HepG2 (cell line): ENCODE measurements around the gene TYMP. TPM values are rescaled to one million over a fixed set of nuclear protein-coding genes. Genes with fewer than 3 reads are reported as not detected.

ENCODE experiments used
- ATF7-NPFF ChIP-seq: sonication (generic); formaldehyde crosslinking; IDR thresholded peaks from 2 replicates; pipeline ENCODE4 v1.8.1; 2023; ENCODE audit warnings: mild to moderate bottlenecking, low read depth, missing genetic modification reagents, moderate library complexity
- HES4 ChIP-seq: sonication (generic); formaldehyde crosslinking; IDR thresholded peaks from 2 replicates; pipeline ENCODE4 v1.9.0; 2021; ENCODE audit warnings: mild to moderate bottlenecking, missing genetic modification reagents, borderline replicate concordance
- MED1 ChIP-seq: sonication (generic); formaldehyde crosslinking; IDR thresholded peaks from 2 replicates; pipeline ENCODE4 v1.4.0; 2020; ENCODE audit warnings: missing genetic modification reagents
- RBFOX2 ChIP-seq: fragments of 200-400 bp; formaldehyde crosslinking; IDR thresholded peaks from 2 replicates; pipeline ENCODE4 v1.6.1; 2017; ENCODE audit warnings: low read depth, mild to moderate bottlenecking, low read length
- REPIN1 ChIP-seq: sonication (generic); formaldehyde crosslinking; IDR thresholded peaks from 2 replicates; pipeline ENCODE4 v1.8.0; 2022; ENCODE audit warnings: missing genetic modification reagents, low read depth, mild to moderate bottlenecking, borderline replicate concordance
- SP1 ChIP-seq, 2 experiments: fragments of 450-650 bp in 1 of 2; sonication (generic) in 1 of 2; formaldehyde crosslinking in 1 of 2; IDR thresholded peaks; 2 replicates each; pipeline versions ENCODE4 v1.4.0 to v1.6.1; 2016 to 2020; ENCODE audit warnings: missing genetic modification reagents in 1 of 2
- THAP11 ChIP-seq: IDR thresholded peaks from 2 replicates; pipeline ENCODE4 v1.6.1; 2016; ENCODE audit warnings: missing biosample characterization, missing genetic modification reagents
- ZFP41 ChIP-seq: sonication (generic); formaldehyde crosslinking; IDR thresholded peaks from 2 replicates; pipeline ENCODE4 v1.4.0; 2020; ENCODE audit warnings: mild to moderate bottlenecking, missing genetic modification reagents, borderline replicate concordance
- ZNF224 ChIP-seq: sonication (generic); formaldehyde crosslinking; IDR thresholded peaks from 2 replicates; pipeline ENCODE4 v1.5.0; 2020; ENCODE audit warnings: mild to moderate bottlenecking, missing genetic modification reagents
- ZNF510 ChIP-seq: sonication (generic); formaldehyde crosslinking; IDR thresholded peaks from 2 replicates; pipeline ENCODE4 v1.4.0; 2020; ENCODE audit warnings: low read depth, mild to moderate bottlenecking, missing genetic modification reagents
- ZNF589 ChIP-seq: sonication (generic); formaldehyde crosslinking; conservative IDR thresholded peaks from 2 replicates; pipeline ENCODE4 v1.8.0; 2022; ENCODE audit warnings: mild to moderate bottlenecking, moderate library complexity, missing genetic modification reagents
- ZNF598 ChIP-seq: sonication (generic); formaldehyde crosslinking; IDR thresholded peaks from 2 replicates; pipeline ENCODE4 v1.5.1; 2020; ENCODE audit warnings: mild to moderate bottlenecking, missing genetic modification reagents, borderline replicate concordance
- polyA plus RNA-seq, 8 experiments: library from polyadenylated mRNA; depleted of rRNA in 3 of 8; stranded (reverse) in 7 of 8; unstranded in 1 of 8; fragments of >200 nt; fragmentation: Illumina TruSeq in 4 of 8; extraction: Trizol in 4 of 8; gene quantifications; 2 replicates each; pipeline versions ENCODE4 v1.2.1 to v1.2.3, GENCODE V29; 2011 to 2016; ENCODE audit warnings: low read depth in 4 of 8, missing spikeins in 1 of 8, mixed read lengths in 1 of 8; ENCODE audit not compliant: insufficient read depth in 1 of 8
- total RNA-seq, 5 experiments: library from RNA; depleted of rRNA; stranded (reverse); fragments of >200 nt; fragmentation: Illumina TruSeq; extraction: Trizol; gene quantifications; 2 replicates each; pipeline ENCODE4 v1.2.3, GENCODE V29; 2016; ENCODE audit warnings: low read depth in 1 of 5
- TF ChIP-seq, protein P1 (sequence below): sonication (generic); formaldehyde crosslinking; IDR thresholded peaks from 2 replicates; pipeline ENCODE4 v1.9.0; 2022; ENCODE audit warnings: missing genetic modification reagents, mild to moderate bottlenecking, borderline replicate concordance
- TF ChIP-seq, protein P2 (sequence below): sonication (generic); formaldehyde crosslinking; IDR thresholded peaks from 2 replicates; pipeline ENCODE4 v1.5.0; 2020; ENCODE audit warnings: missing genetic modification reagents
- TF ChIP-seq, protein P3 (sequence below): sonication (generic); formaldehyde crosslinking; IDR thresholded peaks from 2 replicates; pipeline ENCODE4 v1.4.0; 2020; ENCODE audit warnings: missing genetic modification reagents
- TF ChIP-seq, protein P4 (sequence below): sonication (generic); formaldehyde crosslinking; IDR thresholded peaks from 2 replicates; pipeline ENCODE4 v1.4.0; 2020; ENCODE audit warnings: mild to moderate bottlenecking, missing genetic modification reagents

The TYMP gene
- total and polyA plus RNA-seq, 2 of the 13 experiments (the other 11 are each of a cell fraction or from before 2014, with no cell fraction given) = 3.9 to 4.3 TPM

DNA sequence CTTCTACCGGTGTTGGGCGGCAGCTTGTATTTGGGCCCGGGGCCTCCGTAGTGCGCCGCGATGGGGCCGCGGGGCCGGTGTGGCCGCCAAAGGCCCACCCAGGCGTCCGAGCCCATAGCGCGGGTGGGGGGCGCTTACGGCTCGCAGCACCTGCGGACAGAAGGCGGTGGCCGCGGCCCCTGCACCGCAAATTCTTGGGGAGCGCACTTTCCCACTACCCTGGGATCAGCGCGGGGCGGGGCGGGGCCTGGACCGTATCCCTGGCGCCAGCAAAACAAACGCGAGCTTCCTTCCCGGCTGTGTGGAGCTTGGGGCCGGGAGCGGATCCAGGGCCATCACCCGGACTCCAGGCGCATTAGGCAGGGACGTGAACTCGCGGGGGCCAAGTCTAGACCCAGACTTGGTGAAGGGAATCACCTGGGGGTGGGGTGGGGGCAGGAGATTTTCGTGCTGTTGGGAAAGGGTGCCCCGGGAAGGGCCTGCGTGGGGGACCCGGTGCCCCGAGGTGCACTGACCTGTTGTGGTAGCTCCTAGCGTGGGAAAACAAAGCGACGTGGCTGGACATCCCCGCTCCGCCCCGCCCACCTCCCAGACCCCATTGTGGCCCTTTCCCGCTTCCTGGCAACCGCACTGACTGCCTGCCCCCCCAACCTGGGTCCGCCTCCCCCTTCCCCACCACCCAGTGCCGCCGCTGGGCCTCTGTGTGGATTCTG lies 2.3 kb upstream of the TYMP start (continued):
- TF ChIP-seq REPIN1 (CRISPR knock-in tag) = no peak
- TF ChIP-seq THAP11 (CRISPR knock-in tag) = peak; percentile 5; the same call in 1 of the 2 replicates
- TF ChIP-seq MED1 = no peak
- TF ChIP-seq ZNF589 (CRISPR knock-in tag) = no peak
- TF ChIP-seq ZNF224 (CRISPR knock-in tag) = no peak
- TF ChIP-seq, protein P1, sequence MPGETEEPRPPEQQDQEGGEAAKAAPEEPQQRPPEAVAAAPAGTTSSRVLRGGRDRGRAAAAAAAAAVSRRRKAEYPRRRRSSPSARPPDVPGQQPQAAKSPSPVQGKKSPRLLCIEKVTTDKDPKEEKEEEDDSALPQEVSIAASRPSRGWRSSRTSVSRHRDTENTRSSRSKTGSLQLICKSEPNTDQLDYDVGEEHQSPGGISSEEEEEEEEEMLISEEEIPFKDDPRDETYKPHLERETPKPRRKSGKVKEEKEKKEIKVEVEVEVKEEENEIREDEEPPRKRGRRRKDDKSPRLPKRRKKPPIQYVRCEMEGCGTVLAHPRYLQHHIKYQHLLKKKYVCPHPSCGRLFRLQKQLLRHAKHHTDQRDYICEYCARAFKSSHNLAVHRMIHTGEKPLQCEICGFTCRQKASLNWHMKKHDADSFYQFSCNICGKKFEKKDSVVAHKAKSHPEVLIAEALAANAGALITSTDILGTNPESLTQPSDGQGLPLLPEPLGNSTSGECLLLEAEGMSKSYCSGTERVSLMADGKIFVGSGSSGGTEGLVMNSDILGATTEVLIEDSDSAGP (CRISPR knock-in tag) = peak; percentile 20; the same call in 1 of the 2 replicates
- TF ChIP-seq ZFP41 = no peak
- TF ChIP-seq ZNF598 = 0 out of 2 replicates have a peak, but pooled peaks have one; percentile 45
- TF ChIP-seq, protein P2, sequence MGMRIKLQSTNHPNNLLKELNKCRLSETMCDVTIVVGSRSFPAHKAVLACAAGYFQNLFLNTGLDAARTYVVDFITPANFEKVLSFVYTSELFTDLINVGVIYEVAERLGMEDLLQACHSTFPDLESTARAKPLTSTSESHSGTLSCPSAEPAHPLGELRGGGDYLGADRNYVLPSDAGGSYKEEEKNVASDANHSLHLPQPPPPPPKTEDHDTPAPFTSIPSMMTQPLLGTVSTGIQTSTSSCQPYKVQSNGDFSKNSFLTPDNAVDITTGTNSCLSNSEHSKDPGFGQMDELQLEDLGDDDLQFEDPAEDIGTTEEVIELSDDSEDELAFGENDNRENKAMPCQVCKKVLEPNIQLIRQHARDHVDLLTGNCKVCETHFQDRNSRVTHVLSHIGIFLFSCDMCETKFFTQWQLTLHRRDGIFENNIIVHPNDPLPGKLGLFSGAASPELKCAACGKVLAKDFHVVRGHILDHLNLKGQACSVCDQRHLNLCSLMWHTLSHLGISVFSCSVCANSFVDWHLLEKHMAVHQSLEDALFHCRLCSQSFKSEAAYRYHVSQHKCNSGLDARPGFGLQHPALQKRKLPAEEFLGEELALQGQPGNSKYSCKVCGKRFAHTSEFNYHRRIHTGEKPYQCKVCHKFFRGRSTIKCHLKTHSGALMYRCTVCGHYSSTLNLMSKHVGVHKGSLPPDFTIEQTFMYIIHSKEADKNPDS (CRISPR knock-in tag) = no peak
- TF ChIP-seq, protein P3, sequence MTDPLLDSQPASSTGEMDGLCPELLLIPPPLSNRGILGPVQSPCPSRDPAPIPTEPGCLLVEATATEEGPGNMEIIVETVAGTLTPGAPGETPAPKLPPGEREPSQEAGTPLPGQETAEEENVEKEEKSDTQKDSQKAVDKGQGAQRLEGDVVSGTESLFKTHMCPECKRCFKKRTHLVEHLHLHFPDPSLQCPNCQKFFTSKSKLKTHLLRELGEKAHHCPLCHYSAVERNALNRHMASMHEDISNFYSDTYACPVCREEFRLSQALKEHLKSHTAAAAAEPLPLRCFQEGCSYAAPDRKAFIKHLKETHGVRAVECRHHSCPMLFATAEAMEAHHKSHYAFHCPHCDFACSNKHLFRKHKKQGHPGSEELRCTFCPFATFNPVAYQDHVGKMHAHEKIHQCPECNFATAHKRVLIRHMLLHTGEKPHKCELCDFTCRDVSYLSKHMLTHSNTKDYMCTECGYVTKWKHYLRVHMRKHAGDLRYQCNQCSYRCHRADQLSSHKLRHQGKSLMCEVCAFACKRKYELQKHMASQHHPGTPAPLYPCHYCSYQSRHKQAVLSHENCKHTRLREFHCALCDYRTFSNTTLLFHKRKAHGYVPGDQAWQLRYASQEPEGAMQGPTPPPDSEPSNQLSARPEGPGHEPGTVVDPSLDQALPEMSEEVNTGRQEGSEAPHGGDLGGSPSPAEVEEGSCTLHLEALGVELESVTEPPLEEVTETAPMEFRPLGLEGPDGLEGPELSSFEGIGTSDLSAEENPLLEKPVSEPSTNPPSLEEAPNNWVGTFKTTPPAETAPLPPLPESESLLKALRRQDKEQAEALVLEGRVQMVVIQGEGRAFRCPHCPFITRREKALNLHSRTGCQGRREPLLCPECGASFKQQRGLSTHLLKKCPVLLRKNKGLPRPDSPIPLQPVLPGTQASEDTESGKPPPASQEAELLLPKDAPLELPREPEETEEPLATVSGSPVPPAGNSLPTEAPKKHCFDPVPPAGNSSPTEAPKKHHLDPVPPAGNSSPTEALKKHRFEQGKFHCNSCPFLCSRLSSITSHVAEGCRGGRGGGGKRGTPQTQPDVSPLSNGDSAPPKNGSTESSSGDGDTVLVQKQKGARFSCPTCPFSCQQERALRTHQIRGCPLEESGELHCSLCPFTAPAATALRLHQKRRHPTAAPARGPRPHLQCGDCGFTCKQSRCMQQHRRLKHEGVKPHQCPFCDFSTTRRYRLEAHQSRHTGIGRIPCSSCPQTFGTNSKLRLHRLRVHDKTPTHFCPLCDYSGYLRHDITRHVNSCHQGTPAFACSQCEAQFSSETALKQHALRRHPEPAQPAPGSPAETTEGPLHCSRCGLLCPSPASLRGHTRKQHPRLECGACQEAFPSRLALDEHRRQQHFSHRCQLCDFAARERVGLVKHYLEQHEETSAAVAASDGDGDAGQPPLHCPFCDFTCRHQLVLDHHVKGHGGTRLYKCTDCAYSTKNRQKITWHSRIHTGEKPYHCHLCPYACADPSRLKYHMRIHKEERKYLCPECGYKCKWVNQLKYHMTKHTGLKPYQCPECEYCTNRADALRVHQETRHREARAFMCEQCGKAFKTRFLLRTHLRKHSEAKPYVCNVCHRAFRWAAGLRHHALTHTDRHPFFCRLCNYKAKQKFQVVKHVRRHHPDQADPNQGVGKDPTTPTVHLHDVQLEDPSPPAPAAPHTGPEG = no peak
- TF ChIP-seq, protein P4, sequence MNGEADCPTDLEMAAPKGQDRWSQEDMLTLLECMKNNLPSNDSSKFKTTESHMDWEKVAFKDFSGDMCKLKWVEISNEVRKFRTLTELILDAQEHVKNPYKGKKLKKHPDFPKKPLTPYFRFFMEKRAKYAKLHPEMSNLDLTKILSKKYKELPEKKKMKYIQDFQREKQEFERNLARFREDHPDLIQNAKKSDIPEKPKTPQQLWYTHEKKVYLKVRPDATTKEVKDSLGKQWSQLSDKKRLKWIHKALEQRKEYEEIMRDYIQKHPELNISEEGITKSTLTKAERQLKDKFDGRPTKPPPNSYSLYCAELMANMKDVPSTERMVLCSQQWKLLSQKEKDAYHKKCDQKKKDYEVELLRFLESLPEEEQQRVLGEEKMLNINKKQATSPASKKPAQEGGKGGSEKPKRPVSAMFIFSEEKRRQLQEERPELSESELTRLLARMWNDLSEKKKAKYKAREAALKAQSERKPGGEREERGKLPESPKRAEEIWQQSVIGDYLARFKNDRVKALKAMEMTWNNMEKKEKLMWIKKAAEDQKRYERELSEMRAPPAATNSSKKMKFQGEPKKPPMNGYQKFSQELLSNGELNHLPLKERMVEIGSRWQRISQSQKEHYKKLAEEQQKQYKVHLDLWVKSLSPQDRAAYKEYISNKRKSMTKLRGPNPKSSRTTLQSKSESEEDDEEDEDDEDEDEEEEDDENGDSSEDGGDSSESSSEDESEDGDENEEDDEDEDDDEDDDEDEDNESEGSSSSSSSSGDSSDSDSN (CRISPR knock-in tag) = peak; percentile 71
- TF ChIP-seq ATF7-NPFF (CRISPR knock-in tag) = no peak; the same call in 1 of the 2 replicates
- TF ChIP-seq RBFOX2 = peak; percentile 30
- no peak for TF ChIP-seq ZNF510 (CRISPR knock-in tag)
- no peak for TF ChIP-seq HES4 (CRISPR knock-in tag)
- no peak for TF ChIP-seq SP1 (IDR thresholded peaks at IDR 0.05)
- no peak for TF ChIP-seq SP1 (CRISPR knock-in tag; IDR thresholded peaks at IDR 0.05)
